CD4-positive, alpha-beta memory T cell (primary cell): ENCODE measurements around the gene DLGAP1. TPM values are rescaled to one million over a fixed set of nuclear protein-coding genes. Genes with fewer than 3 reads are reported as not detected.

Source experiments
- CTCF ChIA-PET: fragments of 350-600 bp; sonication (Branson Sonifier 250); formaldehyde crosslinking; loops from one replicate; lab custom pipeline; 2021; ENCODE audit warnings: inconsistent platforms; ENCODE audit not compliant: partially characterized antibody; lab: Charles Lee
- POLR2A ChIA-PET: fragments of 350-600 bp; sonication (Branson Sonifier 250); formaldehyde crosslinking; loops from one replicate; lab custom pipeline; 2021; ENCODE audit not compliant: partially characterized antibody; lab: Charles Lee
- DNase-seq, 5 donors: peaks; one replicate each; pipeline versions ENCODE4 v3.0.0 to v3.0.0-alpha.2; 2020 to 2022; ENCODE audit warnings: mixed read lengths in 1 of 5
- H3K27ac ChIP-seq: one replicate; pipeline ENCODE4 v1.7.0; 2013; ENCODE audit warnings: low read depth, low read length
- H3K27me3 ChIP-seq: 2 replicates; pipeline ENCODE4 v1.7.0; 2013; ENCODE audit warnings: mild to moderate bottlenecking, low read length, moderate library complexity; ENCODE audit not compliant: insufficient read depth
- H3K36me3 ChIP-seq: 2 replicates; pipeline ENCODE4 v1.7.0; 2013; ENCODE audit warnings: mild to moderate bottlenecking, low read length, moderate library complexity; ENCODE audit not compliant: insufficient read depth
- H3K4me1 ChIP-seq: 2 replicates; pipeline ENCODE4 v1.7.0; 2013; ENCODE audit warnings: mild to moderate bottlenecking, low read length, moderate library complexity; ENCODE audit not compliant: insufficient read depth
- H3K4me3 ChIP-seq, 2 donors: one replicate each; pipeline ENCODE4 v1.7.0; 2013; ENCODE audit warnings: low read length in 2 of 2, mild to moderate bottlenecking in 1 of 2
- H3K9me3 ChIP-seq, 2 donors: one replicate each; pipeline ENCODE4 v1.7.0; 2013; ENCODE audit warnings: low read length in 2 of 2, control low read depth in 1 of 2; ENCODE audit not compliant: control insufficient read depth in 1 of 2
- H3K27ac Mint-ChIP-seq, 7 donors: one replicate each; pipeline ENCODE4 v1.8.0; 2020 to 2021; ENCODE audit warnings: mixed read lengths in 7 of 7, mild to moderate bottlenecking in 6 of 7, inconsistent platforms in 3 of 7, moderate library complexity in 3 of 7
- H3K27me3 Mint-ChIP-seq, 2 donors: one replicate each; pipeline ENCODE4 v1.8.0; 2020 to 2021; ENCODE audit warnings: mixed read lengths in 2 of 2
- H3K36me3 Mint-ChIP-seq, 2 donors: one replicate each; pipeline ENCODE4 v1.8.0; 2020 to 2021; ENCODE audit warnings: mixed read lengths in 2 of 2, inconsistent platforms in 1 of 2, mild to moderate bottlenecking in 1 of 2
- H3K4me1 Mint-ChIP-seq, 4 donors: one replicate each; pipeline ENCODE4 v1.8.0; 2020 to 2021; ENCODE audit warnings: mixed read lengths in 4 of 4, mild to moderate bottlenecking in 1 of 4
- H3K4me3 Mint-ChIP-seq, 8 donors: one replicate each; pipeline ENCODE4 v1.8.0; 2020 to 2021; ENCODE audit warnings: mixed read lengths in 8 of 8, mild to moderate bottlenecking in 7 of 8, moderate library complexity in 6 of 8, inconsistent platforms in 3 of 8
- H3K9me3 Mint-ChIP-seq, 8 donors: one replicate each; pipeline ENCODE4 v1.8.0; 2020 to 2021; ENCODE audit warnings: mixed read lengths in 8 of 8, mild to moderate bottlenecking in 5 of 8, inconsistent platforms in 3 of 8, moderate library complexity in 1 of 8
- intact Hi-C: fragments of 100-400 bp; cut with micrococcal nuclease; formaldehyde crosslinking; loops from one replicate; pipeline ENCODE4 v1.15.1; 2023
- polyA plus RNA-seq, 2 donors: library from polyadenylated mRNA; unstranded; fragments of 300-500 nt; fragmentation: Illumina TruSeq; gene quantifications; one replicate each; pipeline ENCODE4 v1.2.3, GENCODE V29; 2021
- total RNA-seq, 2 experiments: library from RNA; stranded (reverse); gene quantifications; one replicate each; pipeline ENCODE4 v1.2.3, GENCODE V29; 2021

The DLGAP1 gene
- total and polyA plus RNA-seq, 4 experiments from 2014 or later = 0.17 to 0.71 (median 0.45) TPM

DNA sequence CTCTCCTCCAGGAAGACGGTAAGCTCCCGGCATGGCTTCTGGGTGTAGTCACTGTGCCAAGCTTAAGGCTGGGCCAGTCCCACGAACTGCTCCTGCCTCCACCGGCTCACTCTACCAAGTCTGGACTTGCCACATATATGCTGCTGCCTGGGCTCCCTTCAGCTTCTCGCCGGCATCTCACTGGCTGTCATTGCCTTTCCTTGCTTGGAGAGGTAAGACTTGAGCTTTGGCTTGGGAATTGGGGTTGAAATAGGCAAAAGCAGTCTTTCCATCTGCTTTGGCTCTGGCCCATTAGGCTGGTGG lies 524.1 kb downstream of the DLGAP1 start:
- H3K4me3 Mint-ChIP-seq = no peak overlapping the region
- no peaks in the 10 kb centered on the region for H3K27me3 ChIP-seq
- no peak overlapping the region for H3K27ac Mint-ChIP-seq
- no peaks in the 10 kb centered on the region for H3K9me3 ChIP-seq
- H3K4me1 ChIP-seq = no peaks in the 10 kb centered on the region
- H3K27ac ChIP-seq = no peak overlapping the region
- H3K9me3 Mint-ChIP-seq = no peaks in the 10 kb centered on the region
- no peaks in the 10 kb centered on the region for H3K4me1 Mint-ChIP-seq
- POLR2A ChIA-PET = no interaction called here
- CTCF ChIA-PET = interaction anchor here (1.2 kb wide), 1 partner anchor 10 kb away, joined by 3 read pairs; no protein-coding TSS in a partner anchor
- no peaks in the 10 kb centered on the region for H3K36me3 ChIP-seq
- DNase-seq = no peak
- H3K36me3 Mint-ChIP-seq = no peaks in the 10 kb centered on the region
- intact Hi-C loops = no loop called here
- peaks cover 2% of the 10 kb centered on the region in 2 donors for H3K27me3 Mint-ChIP-seq
- H3K4me3 ChIP-seq = no peak overlapping the region

- Mint-ChIP-seq H3K4me3 (no peak overlapping the region), H3K4me1 (no peaks in the 10 kb centered on the region), H3K36me3 (no peaks in the 10 kb centered on the region), H3K27ac (no peak overlapping the region), H3K9me3 (no peaks in the 10 kb centered on the region), H3K27me3 (peaks cover 2% of the 10 kb centered on the region in 2 donors)
- ChIA-PET CTCF (interaction anchor here (1.2 kb wide), 1 partner anchor 10 kb away, joined by 3 read pairs; no protein-coding TSS in a partner anchor), POLR2A (no interaction called here)
- Histone ChIP-seq H3K27me3 (no peaks in the 10 kb centered on the region), H3K4me1 (no peaks in the 10 kb centered on the region), H3K27ac (no peak overlapping the region), H3K36me3 (no peaks in the 10 kb centered on the region), H3K9me3 (no peaks in the 10 kb centered on the region), H3K4me3 (no peak overlapping the region)
- no peak for DNase-seq
- intact Hi-C loops = no loop called here
Measured at GRCh38 chr18:3930126-3931012, 524.7 kb downstream of the DLGAP1 start.

- no peaks in the 10 kb centered on the region for H3K36me3 Mint-ChIP-seq
Measured at GRCh38 chr18:3924455-3924854, 530.7 kb downstream of the DLGAP1 start.

DNA sequence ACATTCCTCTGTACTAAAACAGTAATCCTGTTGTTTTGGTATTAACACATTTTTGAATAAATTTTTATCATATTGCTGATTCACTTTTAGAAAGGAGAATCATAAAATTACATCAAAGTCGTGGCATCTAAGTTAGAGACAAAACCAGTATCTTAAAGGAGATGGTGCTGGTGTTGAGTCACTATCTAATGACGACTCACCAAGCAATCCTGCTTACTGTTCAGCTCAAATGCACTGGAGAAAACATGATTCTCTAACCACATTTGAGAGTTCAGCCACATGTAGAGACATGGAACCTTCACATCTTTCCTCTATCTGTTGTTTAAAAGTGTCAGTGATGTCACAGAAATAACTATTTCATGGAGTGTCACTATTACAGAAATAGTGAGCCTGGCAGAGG lies 531.4 kb downstream of the DLGAP1 start:
- no peaks in the 10 kb centered on the region for H3K36me3 ChIP-seq
- Mint-ChIP-seq H3K27me3 (peaks cover 3 to 12% of the 10 kb centered on the region in 2 donors), H3K4me1 (no peaks in the 10 kb centered on the region), H3K27ac (no peak overlapping the region), H3K36me3 (no peaks in the 10 kb centered on the region), H3K4me3 (no peak overlapping the region), H3K9me3 (no peaks in the 10 kb centered on the region)
- no peaks in the 10 kb centered on the region for H3K9me3 ChIP-seq
- no peak for DNase-seq
- CTCF ChIA-PET = no interaction called here
- no peaks in the 10 kb centered on the region for H3K4me1 ChIP-seq
- no peaks in the 10 kb centered on the region for H3K27me3 ChIP-seq
- no peak overlapping the region for H3K4me3 ChIP-seq
- intact Hi-C loops = no loop called here
- POLR2A ChIA-PET = no interaction called here
- H3K27ac ChIP-seq = no peak overlapping the region

More at GRCh38 chr18:3924455-3924854, 530.7 kb downstream of the DLGAP1 start:
- no peaks in the 10 kb centered on the region for H3K4me1 Mint-ChIP-seq
- POLR2A ChIA-PET = no interaction called here
- Histone ChIP-seq H3K36me3 (no peaks in the 10 kb centered on the region), H3K4me3 (no peak overlapping the region), H3K9me3 (no peaks in the 10 kb centered on the region), H3K4me1 (no peaks in the 10 kb centered on the region), H3K27ac (no peak overlapping the region), H3K27me3 (no peaks in the 10 kb centered on the region)
- no peak overlapping the region for H3K27ac Mint-ChIP-seq
- no peak for DNase-seq
- H3K27me3 Mint-ChIP-seq = peaks cover 3 to 7% of the 10 kb centered on the region in 2 donors
- CTCF ChIA-PET = no interaction called here
- H3K4me3 Mint-ChIP-seq = no peak overlapping the region
- no peaks in the 10 kb centered on the region for H3K9me3 Mint-ChIP-seq
- intact Hi-C loops = no loop called here

DNA sequence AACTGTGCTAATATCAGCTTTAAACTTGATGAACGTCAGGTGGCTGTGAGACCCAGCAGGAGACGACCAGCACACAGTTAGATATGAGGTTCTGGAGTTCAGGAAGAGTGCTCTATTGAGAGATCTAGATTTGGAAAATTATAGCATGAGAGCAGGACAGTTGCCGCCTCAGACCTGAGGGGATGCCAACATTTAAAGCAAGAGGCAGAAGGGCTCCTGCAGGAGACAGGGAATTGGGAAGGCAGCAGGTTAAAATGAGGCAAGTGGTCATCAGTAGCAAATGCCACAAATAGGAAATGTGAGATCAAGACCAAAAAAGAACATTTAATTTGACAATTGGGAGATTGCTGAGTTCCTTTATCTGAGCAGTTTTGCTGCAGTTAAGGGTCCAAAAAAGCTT lies 533.3 kb downstream of the DLGAP1 start:
- Mint-ChIP-seq H3K36me3 (no peaks in the 10 kb centered on the region), H3K4me3 (no peak overlapping the region), H3K27me3 (peaks cover 10 to 16% of the 10 kb centered on the region in 2 donors), H3K9me3 (peaks cover 0 to 2% (median 0%) of the 10 kb centered on the region in 8 donors), H3K4me1 (no peaks in the 10 kb centered on the region), H3K27ac (no peak overlapping the region)
- Histone ChIP-seq H3K4me1 (no peaks in the 10 kb centered on the region), H3K9me3 (no peaks in the 10 kb centered on the region), H3K27ac (no peak overlapping the region), H3K27me3 (no peaks in the 10 kb centered on the region), H3K36me3 (no peaks in the 10 kb centered on the region), H3K4me3 (no peak overlapping the region)
- ChIA-PET CTCF (no interaction called here), POLR2A (no interaction called here)
- intact Hi-C loops = no loop called here
- DNase-seq = no peak

DNA sequence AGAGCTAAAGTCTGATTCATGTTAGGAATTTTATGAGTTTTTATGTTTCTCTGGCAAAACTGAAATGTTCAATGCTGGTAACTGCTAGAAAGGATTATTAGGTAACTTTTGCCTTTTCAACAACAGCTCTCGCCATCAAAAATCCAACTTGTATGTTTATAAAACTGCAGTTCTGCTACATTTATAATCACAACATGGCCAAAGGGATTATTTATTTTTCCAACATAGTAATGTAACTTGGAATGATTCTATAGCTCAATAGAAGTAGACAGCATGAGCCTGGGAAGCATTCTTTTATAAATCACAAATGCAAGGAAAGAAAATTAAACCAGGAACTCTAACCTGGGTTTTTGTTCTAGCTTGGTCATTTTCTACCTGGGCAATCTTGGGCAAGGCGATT lies 534.3 kb downstream of the DLGAP1 start:
- Mint-ChIP-seq H3K27ac (no peak overlapping the region), H3K4me1 (no peaks in the 10 kb centered on the region), H3K9me3 (peaks cover 0 to 2% (median 0%) of the 10 kb centered on the region in 8 donors), H3K36me3 (no peaks in the 10 kb centered on the region), H3K4me3 (no peak overlapping the region), H3K27me3 (peaks cover 10 to 16% of the 10 kb centered on the region in 2 donors)
- H3K36me3 ChIP-seq = no peaks in the 10 kb centered on the region
- CTCF ChIA-PET = interaction anchor here (1.0 kb wide), 1 partner anchor 10 kb away, joined by 3 read pairs; no protein-coding TSS in a partner anchor
- H3K4me1 ChIP-seq = no peaks in the 10 kb centered on the region
- intact Hi-C loops = no loop called here
- POLR2A ChIA-PET = no interaction called here
- H3K27me3 ChIP-seq = no peaks in the 10 kb centered on the region
- no peak overlapping the region for H3K27ac ChIP-seq
- H3K4me3 ChIP-seq = no peak overlapping the region
- no peaks in the 10 kb centered on the region for H3K9me3 ChIP-seq
- no peak for DNase-seq

- peaks cover 10 to 16% of the 10 kb centered on the region in 2 donors for H3K27me3 Mint-ChIP-seq
- H3K27ac ChIP-seq = no peak overlapping the region
- no peaks in the 10 kb centered on the region for H3K36me3 Mint-ChIP-seq
- H3K9me3 Mint-ChIP-seq = peaks cover 0 to 2% (median 0%) of the 10 kb centered on the region in 8 donors
- H3K27me3 ChIP-seq = no peaks in the 10 kb centered on the region
- H3K4me1 ChIP-seq = no peaks in the 10 kb centered on the region
- H3K27ac Mint-ChIP-seq = no peak overlapping the region
- ChIA-PET CTCF (no interaction called here), POLR2A (no interaction called here)
- H3K36me3 ChIP-seq = no peaks in the 10 kb centered on the region
- no peaks in the 10 kb centered on the region for H3K4me1 Mint-ChIP-seq
- H3K9me3 ChIP-seq = no peaks in the 10 kb centered on the region
- no peak overlapping the region for H3K4me3 ChIP-seq
- H3K4me3 Mint-ChIP-seq = no peak overlapping the region
- no peak for DNase-seq
- intact Hi-C loops = no loop called here
Measured at GRCh38 chr18:3919396-3920061, 535.6 kb downstream of the DLGAP1 start.
